Ectodermal cell (in vitro differentiated cells): Measurements from ENCODE around the gene PSMD9. TPM values are rescaled to one million over a fixed set of nuclear protein-coding genes. Genes with fewer than 3 reads are reported as not detected.
"Not testable (repeated sequence)": the region's sequence is repeated elsewhere in the genome, so short reads cannot be mapped to it uniquely, and the experiment has no call there.

Experiments used
- H3K27ac ChIP-seq: 2 replicates; pipeline ENCODE4 v1.7.0; 2013; ENCODE audit warnings: mild to moderate bottlenecking, low read depth, low read length; ENCODE audit not compliant: insufficient read depth, poor library complexity, severe bottlenecking
- H3K27me3 ChIP-seq: 2 replicates; pipeline ENCODE4 v1.7.0; 2013; ENCODE audit warnings: mild to moderate bottlenecking, low read length; ENCODE audit not compliant: insufficient read depth, control insufficient read depth, poor library complexity, severe bottlenecking
- H3K36me3 ChIP-seq: one replicate; pipeline ENCODE4 v1.7.0; 2013; ENCODE audit warnings: low read length; ENCODE audit not compliant: control insufficient read depth, insufficient read depth
- H3K4me1 ChIP-seq: one replicate; pipeline ENCODE4 v1.7.0; 2013; ENCODE audit warnings: low read length; ENCODE audit not compliant: control insufficient read depth, insufficient read depth
- H3K4me3 ChIP-seq: 2 replicates; pipeline ENCODE4 v1.7.0; 2013; ENCODE audit warnings: low read depth, low read length, control low read depth; ENCODE audit not compliant: insufficient read depth
- H3K9me3 ChIP-seq: 2 replicates; pipeline ENCODE4 v1.7.0; 2013; ENCODE audit warnings: mild to moderate bottlenecking, low read length, moderate library complexity; ENCODE audit not compliant: control insufficient read depth
- WGBS, 2 experiments: methylation state at CpG; one replicate each; pipeline ENCODE4 v1.1.7; 2013; ENCODE audit warnings: missing lambda C conversion rate in 2 of 2; 5-methylcytosine and 5-hydroxymethylcytosine counted together
- polyA plus RNA-seq, 4 experiments: library from polyadenylated mRNA; stranded (reverse); fragments of 50-300 nt; gene quantifications; one replicate each; pipeline ENCODE4 v1.2.3, GENCODE V29; 2013

Gene PSMD9, protein sequence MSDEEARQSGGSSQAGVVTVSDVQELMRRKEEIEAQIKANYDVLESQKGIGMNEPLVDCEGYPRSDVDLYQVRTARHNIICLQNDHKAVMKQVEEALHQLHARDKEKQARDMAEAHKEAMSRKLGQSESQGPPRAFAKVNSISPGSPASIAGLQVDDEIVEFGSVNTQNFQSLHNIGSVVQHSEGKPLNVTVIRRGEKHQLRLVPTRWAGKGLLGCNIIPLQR
- polyA plus RNA-seq (2013, experiment 1 of 4) = 57.3 TPM
- polyA plus RNA-seq (2013, experiment 2 of 4) = 63.8 TPM
- 59.8 TPM for polyA plus RNA-seq (2013, experiment 3 of 4)
- 65.5 TPM for polyA plus RNA-seq (2013, experiment 4 of 4)

DNA sequence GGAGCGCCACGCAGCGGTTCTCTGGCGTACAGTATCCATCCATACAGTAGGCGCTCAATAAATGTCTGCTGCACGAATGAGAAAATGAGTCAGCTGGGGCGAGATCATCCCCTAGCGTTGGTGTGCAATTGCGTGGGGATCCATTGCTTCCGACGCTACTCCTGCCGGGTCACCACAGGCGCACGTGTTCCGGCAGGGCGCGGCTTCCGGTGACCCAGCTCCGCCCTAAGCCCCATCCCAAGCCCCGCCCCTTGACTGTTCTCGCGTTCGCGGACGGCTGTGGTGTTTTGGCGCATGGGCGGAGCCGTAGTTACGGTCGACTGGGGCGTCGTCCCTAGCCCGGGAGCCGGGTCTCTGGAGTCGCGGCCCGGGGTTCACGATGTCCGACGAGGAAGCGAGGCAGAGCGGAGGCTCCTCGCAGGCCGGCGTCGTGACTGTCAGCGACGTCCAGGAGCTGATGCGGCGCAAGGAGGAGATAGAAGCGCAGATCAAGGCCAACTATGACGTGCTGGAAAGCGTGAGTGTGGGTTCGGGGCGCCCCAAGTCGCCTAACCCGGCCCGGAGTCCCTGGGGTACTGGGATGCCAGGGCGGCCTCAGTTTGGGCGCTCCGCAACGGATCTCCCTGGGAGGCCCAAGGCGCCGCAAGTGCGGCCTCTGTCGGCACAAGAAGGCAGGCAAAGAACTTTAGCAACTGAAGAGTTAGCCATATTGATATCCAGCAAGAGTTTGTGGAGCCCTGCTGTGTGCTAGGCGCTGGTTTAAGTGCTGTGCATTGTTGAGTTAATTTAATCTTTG, at the start of gene PSMD9:
PSMD9 (plus strand) TSS at position 313 of the 796 bp plus-strand sequence; CDS start at position 380, 67 bp downstream.
- H3K27me3 ChIP-seq = no peaks in the 10 kb centered on the region
- H3K27ac ChIP-seq = peak within 1 kb of the TSS; percentile 97
- H3K4me1 ChIP-seq = no peaks in the 10 kb centered on the region
- H3K4me3 ChIP-seq = peak within 1 kb of the TSS; percentile 94
- no peaks in the 10 kb centered on the region for H3K9me3 ChIP-seq
- 2 to 3% methylated on average over 67 of the region's 67 CpGs for WGBS, 2 experiments
- H3K36me3 ChIP-seq = no peaks in the 10 kb centered on the region

DNA sequence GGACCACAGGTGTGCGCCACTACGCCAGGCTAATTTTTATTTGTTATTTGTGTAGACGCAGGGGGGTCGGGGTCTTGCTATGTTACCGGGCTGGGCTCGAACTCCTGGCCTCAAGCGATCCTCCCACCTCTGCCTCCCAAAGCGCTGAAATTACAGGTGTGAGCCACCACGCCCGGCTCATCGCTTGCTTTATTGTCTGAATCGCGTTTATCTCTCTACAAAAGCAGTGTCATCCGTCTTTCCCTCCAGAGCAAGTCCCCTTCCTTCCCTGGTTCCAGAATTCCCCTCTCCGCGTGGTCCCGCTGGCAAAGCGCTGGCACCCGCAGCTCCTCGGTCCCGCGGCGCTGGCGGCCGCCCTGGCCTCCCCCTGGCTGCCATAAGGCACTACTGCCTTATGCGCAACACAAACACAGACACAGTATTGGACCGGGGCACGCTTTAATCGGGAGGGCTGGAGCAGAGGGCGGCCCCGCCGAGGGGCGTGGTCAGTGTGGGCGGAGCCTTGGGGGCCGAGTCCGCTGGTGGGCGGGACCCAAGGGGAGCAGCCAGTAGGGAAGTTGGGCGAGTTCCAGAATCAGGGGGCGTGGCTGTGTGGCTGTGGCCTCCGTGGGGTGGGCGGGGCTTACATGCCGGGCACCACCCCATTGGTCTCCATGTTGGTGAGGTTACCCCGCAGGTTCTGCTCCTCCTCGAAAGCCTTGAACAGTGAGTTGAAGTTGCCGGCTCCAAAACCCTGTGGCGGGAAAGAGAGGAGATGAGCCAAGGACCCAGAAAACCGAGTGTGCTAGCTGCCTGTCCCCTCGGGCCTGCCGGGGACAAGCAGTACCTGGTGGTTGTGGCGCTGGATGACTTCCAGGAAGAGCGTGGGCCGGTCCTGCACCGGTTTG, 49.2 kb upstream of the PSMD9 start:
- no peaks in the 10 kb centered on the region for H3K4me1 ChIP-seq
- no peak overlapping the region for H3K27ac ChIP-seq
- H3K9me3 ChIP-seq = no peaks in the 10 kb centered on the region
- H3K4me3 ChIP-seq = peak overlapping the region; percentile 53
- no peaks in the 10 kb centered on the region for H3K27me3 ChIP-seq
- WGBS, 2 experiments = 17 to 18% methylated on average over 53 of the region's 53 CpGs
- H3K36me3 ChIP-seq = no peaks in the 10 kb centered on the region

DNA sequence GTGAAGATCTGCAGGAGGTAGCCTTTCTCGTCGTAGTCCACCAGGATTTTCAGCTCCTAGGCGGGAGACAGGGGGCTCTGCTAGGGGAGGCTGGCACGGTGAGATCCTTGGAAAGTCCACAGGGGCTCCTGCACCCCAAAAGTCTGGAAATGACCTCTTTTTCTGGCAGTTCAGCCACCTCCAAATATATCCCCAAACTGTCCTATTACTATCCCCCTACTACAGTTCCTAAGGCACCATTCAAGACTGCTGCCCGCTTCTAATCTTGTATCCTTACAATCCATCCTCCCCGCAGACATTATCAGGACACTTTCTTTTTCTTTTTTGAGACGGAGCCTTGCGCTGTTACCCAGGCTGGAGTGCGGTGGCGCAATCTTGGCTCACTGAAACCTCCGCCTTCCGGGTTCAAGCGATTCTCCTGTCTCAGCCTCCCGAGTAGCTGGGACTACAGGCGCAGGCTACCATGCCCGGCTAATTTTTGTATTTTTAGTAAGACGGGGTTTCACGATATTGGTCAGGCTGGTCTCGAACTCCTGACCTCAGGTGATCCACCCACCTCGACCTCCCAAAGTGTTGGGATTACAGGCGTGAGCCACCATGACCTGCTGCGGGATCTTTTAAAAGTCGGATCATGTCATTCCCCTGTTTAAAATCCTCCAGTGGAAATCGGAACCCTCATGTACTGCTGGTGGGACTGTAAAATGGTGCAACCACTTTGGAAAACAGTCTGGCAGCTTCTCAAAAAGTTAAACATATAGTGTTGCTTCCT, 48.4 kb upstream of the PSMD9 start:
- Histone ChIP-seq H3K9me3 (no peaks in the 10 kb centered on the region), H3K27ac (no peak overlapping the region), H3K4me1 (no peaks in the 10 kb centered on the region), H3K27me3 (no peaks in the 10 kb centered on the region), H3K4me3 (peak overlapping the region; percentile 53), H3K36me3 (no peaks in the 10 kb centered on the region)
- WGBS, 2 experiments = 76 to 77% methylated on average over 24 of the region's 24 CpGs

DNA sequence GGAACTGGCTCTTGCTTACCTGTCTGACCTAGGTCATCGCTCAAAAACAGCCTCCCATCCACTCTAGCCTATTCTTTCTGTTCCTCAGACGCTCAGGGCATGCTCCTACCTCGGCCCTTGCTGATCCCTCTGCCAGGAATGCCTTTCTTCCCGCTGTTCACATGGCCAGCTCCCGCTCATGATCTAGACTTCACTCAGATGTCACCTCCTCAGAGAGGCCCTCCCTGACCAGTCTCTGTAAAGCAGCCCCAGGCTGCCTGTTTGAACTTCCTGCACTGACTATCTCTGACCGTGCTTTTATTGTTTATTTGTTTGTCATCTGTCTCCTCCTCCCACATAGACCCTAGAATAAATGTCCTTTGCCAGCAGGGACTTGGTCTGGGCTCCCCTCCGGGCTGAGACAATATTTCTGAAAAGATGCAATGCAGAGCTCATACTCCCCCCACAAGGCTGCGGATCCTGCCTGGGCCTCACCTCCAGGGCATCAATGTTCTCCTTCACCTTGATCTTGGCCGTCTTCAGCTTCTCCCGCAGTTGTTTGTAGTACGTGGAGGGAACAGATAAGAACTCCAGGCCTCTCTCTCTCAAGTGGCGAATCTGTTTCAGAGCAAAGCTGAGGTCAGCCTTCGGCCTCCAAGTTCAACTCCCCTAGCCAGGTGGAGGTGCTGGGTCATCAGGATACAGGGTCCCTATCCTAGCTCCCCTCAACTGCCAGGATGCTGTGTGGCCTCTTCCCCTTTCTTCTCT, 45.2 kb upstream of the PSMD9 start:
- H3K4me1 ChIP-seq = no peaks in the 10 kb centered on the region
- no peak overlapping the region for H3K27ac ChIP-seq
- no peak overlapping the region for H3K4me3 ChIP-seq
- 82 to 83% methylated on average over 13 of the region's 13 CpGs for WGBS, 2 experiments
- no peaks in the 10 kb centered on the region for H3K27me3 ChIP-seq
- H3K9me3 ChIP-seq = no peaks in the 10 kb centered on the region
- H3K36me3 ChIP-seq = no peaks in the 10 kb centered on the region

DNA sequence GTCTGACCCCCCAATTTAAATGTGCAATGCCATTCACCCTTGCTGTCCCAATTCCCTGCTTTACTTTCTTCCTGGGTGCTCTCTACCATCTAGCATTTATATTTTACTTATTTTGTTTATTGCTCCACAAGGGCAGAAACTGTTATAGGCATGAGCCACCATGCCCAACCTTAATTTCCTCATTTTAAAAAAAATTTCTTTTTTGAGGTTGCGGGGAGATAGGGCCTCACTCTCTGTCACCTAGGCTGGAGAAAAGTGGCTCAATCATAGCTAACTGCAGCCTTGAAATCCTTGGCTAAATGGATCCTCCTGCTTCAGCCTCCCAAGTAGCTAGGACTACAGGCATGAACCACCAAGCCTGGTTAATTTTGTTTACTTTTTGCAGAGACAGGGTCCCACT, 42.9 kb upstream of the PSMD9 start:
- 98 to 100% methylated on average over 1 of the region's 1 CpG for WGBS, 2 experiments
- H3K4me3 ChIP-seq = no peak overlapping the region
- no peak overlapping the region for H3K27ac ChIP-seq
- no peaks in the 10 kb centered on the region for H3K4me1 ChIP-seq
- no peaks in the 10 kb centered on the region for H3K36me3 ChIP-seq
- no peaks in the 10 kb centered on the region for H3K9me3 ChIP-seq
- no peaks in the 10 kb centered on the region for H3K27me3 ChIP-seq

DNA sequence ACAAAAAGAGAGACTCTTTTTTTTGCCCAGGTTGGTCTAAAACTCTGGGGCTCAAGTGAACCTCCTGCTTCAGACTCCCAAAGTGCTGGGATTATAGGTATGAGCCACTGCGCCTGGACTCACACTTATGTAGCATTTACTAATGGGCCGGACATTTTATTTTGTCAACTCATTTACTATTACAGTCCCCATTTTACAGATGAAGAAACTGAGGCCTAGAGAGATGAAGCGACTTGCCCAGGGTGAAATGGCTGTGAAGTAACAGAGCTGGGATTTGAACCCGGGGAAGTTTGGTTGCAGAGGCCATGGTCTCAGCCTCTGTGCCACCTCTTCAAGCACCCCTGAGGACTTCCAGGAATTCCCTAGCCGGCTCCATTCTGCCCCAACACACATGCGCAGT, 39.4 kb upstream of the PSMD9 start:
- 94 to 96% methylated on average over 6 of the region's 6 CpGs for WGBS, 2 experiments
- no peaks in the 10 kb centered on the region for H3K36me3 ChIP-seq
- H3K27me3 ChIP-seq = no peaks in the 10 kb centered on the region
- no peaks in the 10 kb centered on the region for H3K9me3 ChIP-seq
- no peak overlapping the region for H3K4me3 ChIP-seq
- no peak overlapping the region for H3K27ac ChIP-seq
- H3K4me1 ChIP-seq = no peaks in the 10 kb centered on the region

DNA sequence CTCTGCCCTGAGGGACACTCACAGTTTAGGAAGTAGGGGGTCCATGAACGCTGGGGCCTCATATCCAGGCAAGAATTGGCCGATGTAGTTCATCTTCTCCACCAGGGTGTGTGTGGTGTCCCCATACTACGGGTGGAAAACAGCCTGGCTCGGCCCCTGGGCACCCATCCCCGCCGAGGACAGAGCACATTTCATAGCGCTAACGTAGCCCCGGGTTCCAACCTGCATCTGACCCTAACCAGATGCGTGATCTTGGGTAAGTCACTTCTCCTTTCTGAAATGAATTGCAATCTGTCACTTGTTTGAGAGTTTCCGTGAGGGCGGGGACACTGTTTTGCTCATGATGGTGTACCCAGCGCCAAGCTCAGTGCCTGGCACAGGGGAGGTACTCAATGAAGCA, 38.9 kb upstream of the PSMD9 start:
- Histone ChIP-seq H3K4me1 (no peaks in the 10 kb centered on the region), H3K27me3 (no peaks in the 10 kb centered on the region), H3K4me3 (no peak overlapping the region), H3K27ac (no peak overlapping the region), H3K36me3 (no peaks in the 10 kb centered on the region), H3K9me3 (no peaks in the 10 kb centered on the region)
- WGBS, 2 experiments = 83% methylated on average over 13 of the region's 13 CpGs

DNA sequence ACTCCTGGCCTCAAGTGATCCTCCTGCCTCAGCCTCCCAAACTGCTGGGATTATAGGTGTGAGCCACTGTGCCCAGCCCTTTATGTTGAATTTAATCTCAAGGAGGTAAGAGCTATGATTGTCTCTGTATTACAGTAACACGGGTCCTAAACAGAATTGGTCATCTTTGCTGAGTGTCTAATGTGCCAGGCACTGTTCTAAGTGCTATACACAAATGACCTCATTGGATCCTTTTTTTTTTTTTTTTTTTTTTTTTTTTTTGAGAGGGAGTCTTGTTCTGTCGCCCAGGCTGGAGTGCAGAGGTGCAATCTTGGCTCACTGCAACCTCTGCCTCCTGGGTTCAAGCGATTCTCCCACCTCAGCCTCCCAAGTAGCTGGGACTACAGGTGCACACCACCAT, 36.2 kb upstream of the PSMD9 start:
- not testable (repeated sequence) for H3K4me3 ChIP-seq, H3K36me3 ChIP-seq, H3K27me3 ChIP-seq, H3K9me3 ChIP-seq, H3K27ac ChIP-seq, H3K4me1 ChIP-seq
- WGBS, 2 experiments = 60 to 64% methylated on average over 3 of the region's 3 CpGs
